NB4 (cell line): ENCODE results near the gene DDI1.

Source experiments
- MYC ChIP-seq: IDR thresholded peaks from 2 replicates; pipeline ENCODE4 v1.6.1; 2011; ENCODE audit warnings: low read depth, low read length
- POLR2A ChIP-seq: IDR thresholded peaks from 2 replicates; pipeline ENCODE4 v1.6.1; 2011; ENCODE audit warnings: mild to moderate bottlenecking; ENCODE audit not compliant: insufficient read length; ENCODE audit errors: extremely low read depth
- TF ChIP-seq, protein P1 (sequence below): IDR thresholded peaks from one replicate; pipeline ENCODE4 v1.5.1; 2012; ENCODE audit warnings: low read depth, low read length

DNA sequence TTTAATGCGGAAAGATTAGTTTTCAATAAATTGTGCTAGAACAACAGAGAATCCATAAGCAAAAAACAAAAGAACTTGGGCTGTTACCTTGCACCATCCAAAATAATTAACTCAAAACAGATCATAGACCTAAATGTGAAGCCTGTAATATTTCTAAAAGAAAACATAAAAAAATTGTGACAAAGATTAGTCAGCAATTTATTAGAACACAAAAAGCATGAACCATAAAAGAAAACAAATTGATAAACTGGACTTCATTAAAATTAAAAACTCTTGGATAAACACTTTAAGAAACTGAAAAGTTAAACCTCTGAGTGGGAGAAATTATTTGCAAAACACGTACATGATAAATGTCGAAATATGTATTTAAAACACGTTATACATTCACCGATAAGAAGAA lies 21.5 kb downstream of the DDI1 start:
- TF ChIP-seq, protein P1, sequence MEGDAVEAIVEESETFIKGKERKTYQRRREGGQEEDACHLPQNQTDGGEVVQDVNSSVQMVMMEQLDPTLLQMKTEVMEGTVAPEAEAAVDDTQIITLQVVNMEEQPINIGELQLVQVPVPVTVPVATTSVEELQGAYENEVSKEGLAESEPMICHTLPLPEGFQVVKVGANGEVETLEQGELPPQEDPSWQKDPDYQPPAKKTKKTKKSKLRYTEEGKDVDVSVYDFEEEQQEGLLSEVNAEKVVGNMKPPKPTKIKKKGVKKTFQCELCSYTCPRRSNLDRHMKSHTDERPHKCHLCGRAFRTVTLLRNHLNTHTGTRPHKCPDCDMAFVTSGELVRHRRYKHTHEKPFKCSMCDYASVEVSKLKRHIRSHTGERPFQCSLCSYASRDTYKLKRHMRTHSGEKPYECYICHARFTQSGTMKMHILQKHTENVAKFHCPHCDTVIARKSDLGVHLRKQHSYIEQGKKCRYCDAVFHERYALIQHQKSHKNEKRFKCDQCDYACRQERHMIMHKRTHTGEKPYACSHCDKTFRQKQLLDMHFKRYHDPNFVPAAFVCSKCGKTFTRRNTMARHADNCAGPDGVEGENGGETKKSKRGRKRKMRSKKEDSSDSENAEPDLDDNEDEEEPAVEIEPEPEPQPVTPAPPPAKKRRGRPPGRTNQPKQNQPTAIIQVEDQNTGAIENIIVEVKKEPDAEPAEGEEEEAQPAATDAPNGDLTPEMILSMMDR: no peak
- no peak for TF ChIP-seq POLR2A
- no peak for TF ChIP-seq MYC
